MG63 (cell line): ENCODE measurements around the gene GALNT7. TPM values are rescaled to one million over a fixed set of nuclear protein-coding genes. Genes with fewer than 3 reads are reported as not detected.

Experiments used
- DNase-seq: peaks from one replicate; pipeline ENCODE4 v3.0.0-alpha.2; 2020
- H3K27me3 ChIP-seq: fragments of 250-450 bp; sonication (Bioruptor Pico); 2 replicates; pipeline ENCODE4 v1.5.1; 2020; ENCODE audit warnings: mild to moderate bottlenecking, moderate library complexity
- H3K36me3 ChIP-seq: fragments of 250-450 bp; sonication (Bioruptor Pico); 2 replicates; pipeline ENCODE4 v1.5.1; 2020; ENCODE audit warnings: mild to moderate bottlenecking, moderate library complexity
- H3K4me3 ChIP-seq: fragments of 250-450 bp; sonication (Bioruptor Pico); 2 replicates; pipeline ENCODE4 v1.5.1; 2020; ENCODE audit warnings: mild to moderate bottlenecking, moderate library complexity
- H3K9me3 ChIP-seq: fragments of 250-450 bp; sonication (Bioruptor Pico); 2 replicates; pipeline ENCODE4 v1.5.1; 2020; ENCODE audit warnings: mild to moderate bottlenecking, moderate library complexity
- total RNA-seq: library from RNA; depleted of rRNA; stranded (reverse); fragments of >200 nt; shearing (Covaris generic); gene quantifications from 2 replicates; pipeline ENCODE4 v1.2.3, GENCODE V29; 2014; ENCODE audit warnings: low replicate concordance

Gene GALNT7
- total RNA-seq, 1 experiment from 2014 or later, result 22.6 TPM

GRCh38 chr4:173152104-173152503 is 16.5 kb upstream of the GALNT7 start:
- Histone ChIP-seq H3K9me3 (no peaks in the 10 kb centered on the region), H3K4me3 (no peak overlapping the region), H3K27me3 (no peaks in the 10 kb centered on the region), H3K36me3 (no peaks in the 10 kb centered on the region)
- no peak for DNase-seq

GRCh38 chr4:173153445-173153844 is 15.2 kb upstream of the GALNT7 start:
- no peak for DNase-seq
- Histone ChIP-seq H3K4me3 (no peak overlapping the region), H3K9me3 (no peaks in the 10 kb centered on the region), H3K27me3 (no peaks in the 10 kb centered on the region), H3K36me3 (no peaks in the 10 kb centered on the region)

- Histone ChIP-seq H3K27me3 (no peaks in the 10 kb centered on the region), H3K36me3 (no peaks in the 10 kb centered on the region; the same call in 1 of the 2 replicates), H3K4me3 (no peak overlapping the region), H3K9me3 (no peaks in the 10 kb centered on the region)
- DNase-seq, result no peak
Observed at GRCh38 chr4:173159791-173160190, 8.8 kb upstream of the GALNT7 start.

DNA sequence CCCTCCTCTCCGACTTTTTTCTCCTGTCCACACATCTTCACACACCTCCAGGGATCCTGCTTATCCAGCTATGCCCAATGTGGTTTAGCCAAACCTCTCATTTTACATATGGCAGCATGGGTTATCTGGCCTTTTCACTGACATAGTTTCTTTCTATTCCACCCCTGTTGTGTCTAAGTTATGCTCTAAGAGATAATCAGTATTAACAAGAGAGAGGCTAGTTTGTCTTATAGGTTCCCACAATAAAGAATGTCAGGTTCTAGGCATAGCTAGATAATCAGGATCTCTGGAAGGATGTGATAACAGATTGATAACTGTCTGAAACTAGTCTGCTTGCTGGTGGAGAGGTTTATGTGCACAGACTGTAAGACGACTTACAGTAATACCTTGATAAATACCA is 7.7 kb upstream of the GALNT7 start:
- H3K36me3 ChIP-seq, result peaks cover 2% of the 10 kb centered on the region; the same call in 1 of the 2 replicates
- H3K9me3 ChIP-seq, result no peaks in the 10 kb centered on the region
- DNase-seq, result no peak
- H3K27me3 ChIP-seq, result no peaks in the 10 kb centered on the region
- H3K4me3 ChIP-seq, result no peak overlapping the region

DNA sequence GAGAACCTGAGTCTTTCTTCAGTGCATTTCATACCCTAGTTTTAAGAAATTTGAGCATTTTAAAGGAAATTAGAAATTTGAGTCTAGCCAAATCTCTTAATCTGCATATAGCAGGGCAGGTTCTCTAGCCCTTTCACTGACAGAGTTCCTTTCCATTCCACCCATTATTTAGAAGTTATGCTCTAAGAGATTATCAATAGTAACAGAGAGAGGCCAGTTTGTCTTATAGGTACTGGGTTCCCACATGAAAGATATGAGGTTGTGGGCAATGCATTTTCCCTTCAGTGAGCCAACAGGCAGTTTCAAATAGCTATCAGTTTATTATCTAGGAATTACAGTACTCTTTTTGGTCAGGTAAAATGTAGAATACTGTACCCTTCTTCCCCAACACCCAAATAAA is 7.3 kb upstream of the GALNT7 start:
- no peak for DNase-seq
- no peak overlapping the region for H3K4me3 ChIP-seq
- peaks cover 2% of the 10 kb centered on the region; the same call in 1 of the 2 replicates for H3K36me3 ChIP-seq
- no peaks in the 10 kb centered on the region for H3K9me3 ChIP-seq
- no peaks in the 10 kb centered on the region for H3K27me3 ChIP-seq

DNA sequence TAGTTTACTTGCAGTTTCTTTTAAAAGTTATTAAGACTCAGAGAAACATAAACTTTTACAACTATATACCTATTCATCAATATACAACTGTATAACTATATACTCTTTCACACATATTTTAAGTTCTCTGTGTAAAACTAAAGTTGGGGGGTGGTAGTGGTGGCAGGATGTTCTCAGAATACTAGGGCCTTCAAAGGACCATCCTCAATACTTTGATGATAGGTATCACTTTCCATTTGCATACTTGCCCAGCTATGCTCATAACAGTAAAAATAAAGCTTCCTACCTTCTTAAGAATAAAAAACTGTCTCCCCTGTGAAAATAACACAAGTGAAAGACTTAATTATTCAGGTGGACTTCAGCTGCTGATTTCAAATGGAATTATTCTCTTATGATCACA is 2.9 kb upstream of the GALNT7 start:
- H3K36me3 ChIP-seq, result peaks cover 4% of the 10 kb centered on the region; the same call in 1 of the 2 replicates
- no peak overlapping the region for H3K4me3 ChIP-seq
- DNase-seq, result no peak
- no peaks in the 10 kb centered on the region for H3K27me3 ChIP-seq
- H3K9me3 ChIP-seq, result no peaks in the 10 kb centered on the region

- peaks cover 6% of the 10 kb centered on the region for H3K36me3 ChIP-seq
- no peak for DNase-seq
- no peaks in the 10 kb centered on the region for H3K27me3 ChIP-seq
- H3K4me3 ChIP-seq, result no peak overlapping the region
- no peaks in the 10 kb centered on the region for H3K9me3 ChIP-seq
Observed at GRCh38 chr4:173166491-173166890, 2.1 kb upstream of the GALNT7 start.

DNA sequence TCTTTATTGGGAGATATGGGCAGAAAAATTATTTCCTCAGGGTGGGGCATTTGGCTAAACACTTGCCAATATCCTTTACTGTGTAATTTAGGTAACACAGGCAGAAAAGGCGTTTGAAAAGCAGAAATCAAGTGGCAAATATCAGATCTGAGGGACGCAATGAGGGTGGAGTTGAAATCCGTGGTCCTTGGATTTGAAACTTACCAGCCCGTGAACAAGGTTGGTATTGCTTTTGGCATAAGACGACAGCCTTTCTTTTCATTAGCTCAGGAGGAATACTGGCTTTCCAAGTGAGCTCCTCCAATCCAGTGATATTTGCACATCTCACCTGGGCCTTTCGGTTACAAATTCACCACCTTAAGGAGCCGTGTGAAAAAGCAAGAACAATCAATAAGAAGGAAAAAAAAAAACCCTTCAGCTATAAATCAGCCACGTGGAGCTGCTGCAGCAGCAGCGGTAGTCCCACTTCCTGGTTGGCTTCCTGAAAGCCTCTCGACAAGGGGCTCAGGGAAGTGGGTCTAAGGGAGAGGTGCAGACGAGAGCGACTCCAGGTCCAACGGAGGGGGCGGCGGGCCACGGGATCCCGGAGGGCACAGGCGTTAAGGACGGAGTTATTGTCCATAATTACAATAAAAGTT is 734 bp upstream of the GALNT7 start:
- Histone ChIP-seq H3K27me3 (no peaks in the 10 kb centered on the region), H3K4me3 (peak overlapping the region; percentile 84), H3K36me3 (peaks cover 7% of the 10 kb centered on the region), H3K9me3 (no peaks in the 10 kb centered on the region)
- DNase-seq, result peak; percentile 61

DNA sequence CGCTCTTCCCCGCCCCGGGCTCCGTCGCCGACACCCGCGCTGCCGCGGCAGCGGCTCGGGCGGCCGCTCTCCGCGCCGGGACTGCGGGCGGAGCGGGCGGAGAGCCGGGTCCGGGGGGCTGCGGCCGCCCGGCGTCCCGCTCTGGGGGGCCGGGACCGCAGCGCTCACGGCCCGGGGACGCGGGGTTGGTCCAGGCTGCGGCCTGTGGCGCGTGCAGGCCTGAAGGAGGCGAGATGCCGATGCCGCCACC is 492 bp downstream of the GALNT7 start:
- Histone ChIP-seq H3K4me3 (peak overlapping the region; percentile 59), H3K36me3 (peaks cover 7% of the 10 kb centered on the region), H3K27me3 (no peaks in the 10 kb centered on the region), H3K9me3 (no peaks in the 10 kb centered on the region)
- no peak for DNase-seq

- Histone ChIP-seq H3K9me3 (no peaks in the 10 kb centered on the region), H3K4me3 (peak overlapping the region; percentile 59), H3K27me3 (no peaks in the 10 kb centered on the region), H3K36me3 (peaks cover 7% of the 10 kb centered on the region)
- peak; percentile 71 for DNase-seq
Observed at GRCh38 chr4:173169428-173170181, 994 bp downstream of the GALNT7 start.

GRCh38 chr4:173170182-173170778 is 1.7 kb downstream of the GALNT7 start:
- no peak for DNase-seq
- Histone ChIP-seq H3K9me3 (no peaks in the 10 kb centered on the region), H3K27me3 (no peaks in the 10 kb centered on the region), H3K4me3 (peak overlapping the region; percentile 59), H3K36me3 (peaks cover 6% of the 10 kb centered on the region)

GRCh38 chr4:173171098-173171497 is 2.5 kb downstream of the GALNT7 start:
- DNase-seq, result no peak
- Histone ChIP-seq H3K9me3 (no peaks in the 10 kb centered on the region), H3K4me3 (no peak overlapping the region), H3K36me3 (peaks cover 5% of the 10 kb centered on the region), H3K27me3 (no peaks in the 10 kb centered on the region)

- Histone ChIP-seq H3K36me3 (peaks cover 3% of the 10 kb centered on the region; the same call in 1 of the 2 replicates), H3K4me3 (no peak overlapping the region), H3K9me3 (no peaks in the 10 kb centered on the region), H3K27me3 (no peaks in the 10 kb centered on the region)
- DNase-seq, result no peak
Observed at GRCh38 chr4:173171987-173172386, 3.4 kb downstream of the GALNT7 start.

GRCh38 chr4:173174184-173174583 is 5.6 kb downstream of the GALNT7 start:
- Histone ChIP-seq H3K4me3 (no peak overlapping the region), H3K9me3 (no peaks in the 10 kb centered on the region), H3K36me3 (peaks cover 3% of the 10 kb centered on the region; the same call in 1 of the 2 replicates), H3K27me3 (no peaks in the 10 kb centered on the region)
- DNase-seq, result no peak

- no peak for DNase-seq
- H3K4me3 ChIP-seq, result no peak overlapping the region
- no peaks in the 10 kb centered on the region for H3K27me3 ChIP-seq
- H3K9me3 ChIP-seq, result no peaks in the 10 kb centered on the region
- peaks cover 3% of the 10 kb centered on the region; the same call in 1 of the 2 replicates for H3K36me3 ChIP-seq
Observed at GRCh38 chr4:173174594-173175012, 6.0 kb downstream of the GALNT7 start.

DNA sequence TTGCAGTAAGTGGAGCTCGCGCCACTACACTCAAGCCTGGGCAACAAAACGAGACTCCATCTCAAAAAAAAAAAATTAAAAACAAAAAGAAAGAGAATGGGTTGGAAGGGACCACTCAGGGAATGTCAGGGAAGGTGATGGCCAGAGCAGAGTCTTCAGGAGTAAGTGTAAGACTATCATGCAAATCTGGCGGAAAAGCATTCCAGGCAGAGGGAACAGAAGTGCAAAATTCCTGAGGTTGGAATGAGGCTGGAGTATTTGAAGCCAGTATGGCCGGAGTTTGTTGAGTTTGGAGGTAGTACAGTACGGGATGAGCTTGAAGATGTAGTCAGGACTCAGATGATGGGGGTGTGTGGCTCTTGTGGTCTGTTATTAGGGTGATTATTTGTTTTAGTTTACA is 7.4 kb downstream of the GALNT7 start:
- Histone ChIP-seq H3K27me3 (no peaks in the 10 kb centered on the region), H3K4me3 (no peak overlapping the region), H3K9me3 (no peaks in the 10 kb centered on the region), H3K36me3 (peaks cover 3% of the 10 kb centered on the region; the same call in 1 of the 2 replicates)
- no peak for DNase-seq

- Histone ChIP-seq H3K9me3 (no peaks in the 10 kb centered on the region), H3K4me3 (no peak overlapping the region), H3K36me3 (no peaks in the 10 kb centered on the region), H3K27me3 (no peaks in the 10 kb centered on the region)
- no peak for DNase-seq
Observed at GRCh38 chr4:173177232-173177631, 8.6 kb downstream of the GALNT7 start.

DNA sequence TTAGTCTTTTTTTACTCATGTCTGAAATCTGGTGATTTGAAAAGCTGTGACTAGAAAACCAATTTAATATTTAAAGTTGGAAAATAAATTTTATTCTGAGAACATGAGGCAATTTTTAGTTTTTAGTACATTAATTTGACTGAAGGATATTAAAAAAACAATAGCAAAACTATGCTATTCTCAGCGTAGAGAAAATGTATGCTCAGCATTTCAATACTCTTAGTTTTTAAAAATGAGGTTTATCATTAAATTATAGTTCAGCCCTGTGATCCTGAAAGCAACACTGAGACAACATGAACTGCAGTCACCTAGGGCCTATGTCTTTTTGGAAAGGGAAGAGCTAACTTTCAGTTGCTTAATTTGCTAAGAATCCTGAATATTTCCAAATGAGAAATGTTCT is 9.5 kb downstream of the GALNT7 start:
- no peak overlapping the region for H3K4me3 ChIP-seq
- no peak for DNase-seq

More for the DNA sequence above, 9.5 kb downstream of the GALNT7 start:
- Histone ChIP-seq H3K9me3 (no peaks in the 10 kb centered on the region), H3K36me3 (no peaks in the 10 kb centered on the region), H3K27me3 (no peaks in the 10 kb centered on the region)
